GM19324 (cell line): ENCODE results near the gene MTHFD1L.

Experiments used
- ATAC-seq: cut with Tn5 transposase; IDR thresholded peaks from one replicate; pipeline ENCODE4 v1.9.1; 2021; ENCODE audit warnings: mild to moderate bottlenecking, moderate library complexity; ENCODE audit not compliant: unreplicated experiment, low FRiP score

MTHFD1L gene

GRCh38 chr6:150930841-150931240 lies 65.3 kb downstream of the MTHFD1L start:
- ATAC-seq = no peak

GRCh38 chr6:150931405-150931804 lies 65.9 kb downstream of the MTHFD1L start:
- no peak for ATAC-seq

- ATAC-seq = no peak
Measured at GRCh38 chr6:150932996-150933395, 67.5 kb downstream of the MTHFD1L start.

- ATAC-seq = no peak
Measured at GRCh38 chr6:150934380-150934779, 68.9 kb downstream of the MTHFD1L start.

GRCh38 chr6:150936021-150936555 lies 70.6 kb downstream of the MTHFD1L start:
- ATAC-seq = no peak

GRCh38 chr6:150937132-150937906 lies 71.8 kb downstream of the MTHFD1L start:
- ATAC-seq = no peak

- ATAC-seq = no peak
Measured at GRCh38 chr6:150939399-150939798, 73.9 kb downstream of the MTHFD1L start.

- no peak for ATAC-seq
Measured at GRCh38 chr6:150940941-150941340, 75.4 kb downstream of the MTHFD1L start.

GRCh38 chr6:150949526-150949925 lies 84.0 kb downstream of the MTHFD1L start:
- no peak for ATAC-seq

GRCh38 chr6:150953851-150954250 lies 88.3 kb downstream of the MTHFD1L start:
- ATAC-seq = no peak

GRCh38 chr6:150959166-150959565 lies 93.7 kb downstream of the MTHFD1L start:
- ATAC-seq = no peak

GRCh38 chr6:150962436-150962835 lies 96.9 kb downstream of the MTHFD1L start:
- no peak for ATAC-seq

- no peak for ATAC-seq
Measured at GRCh38 chr6:150964765-150965164, 99.3 kb downstream of the MTHFD1L start.

- no peak for ATAC-seq
Measured at GRCh38 chr6:150966786-150967185, 101.3 kb downstream of the MTHFD1L start.

GRCh38 chr6:150967381-150967780 lies 101.9 kb downstream of the MTHFD1L start:
- ATAC-seq = no peak

GRCh38 chr6:150967910-150968309 lies 102.4 kb downstream of the MTHFD1L start:
- no peak for ATAC-seq

GRCh38 chr6:150969901-150970300 lies 104.4 kb downstream of the MTHFD1L start:
- no peak for ATAC-seq

- no peak for ATAC-seq
Measured at GRCh38 chr6:150971219-150971618, 105.7 kb downstream of the MTHFD1L start.

GRCh38 chr6:150975136-150975535 lies 109.6 kb downstream of the MTHFD1L start:
- no peak for ATAC-seq

- ATAC-seq = no peak
Measured at GRCh38 chr6:150977281-150977680, 111.8 kb downstream of the MTHFD1L start.

- no peak for ATAC-seq
Measured at GRCh38 chr6:150978624-150979023, 113.1 kb downstream of the MTHFD1L start.

GRCh38 chr6:150979826-150980350 lies 114.4 kb downstream of the MTHFD1L start:
- no peak for ATAC-seq
